SK-N-DZ (cell line): Measurements from ENCODE around the gene PALLD.

Source experiments
- DNase-seq: peaks from one replicate; pipeline ENCODE4 v3.0.0-alpha.2; 2015; ENCODE audit warnings: low spot score

PALLD gene

DNA sequence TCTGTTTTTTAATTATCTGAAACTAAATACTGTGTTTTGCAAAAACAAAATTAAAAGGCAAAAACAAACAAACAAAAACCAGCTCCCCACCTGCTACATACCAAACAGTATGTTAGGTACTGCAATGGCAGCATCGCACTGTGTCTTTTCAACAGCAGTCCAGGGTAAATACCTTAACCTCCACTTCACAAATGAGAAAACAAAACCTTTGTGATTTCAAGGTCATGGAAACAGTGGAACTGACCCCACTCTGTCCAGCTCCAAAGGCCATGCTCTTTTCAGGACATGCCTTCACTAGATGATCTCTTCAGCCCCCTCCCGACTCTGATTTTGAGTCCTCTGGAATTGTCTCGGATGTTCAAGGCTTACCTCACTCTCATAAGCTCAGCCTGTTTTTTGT lies 329.8 kb downstream of the PALLD start:
- DNase-seq, result no peak

DNA sequence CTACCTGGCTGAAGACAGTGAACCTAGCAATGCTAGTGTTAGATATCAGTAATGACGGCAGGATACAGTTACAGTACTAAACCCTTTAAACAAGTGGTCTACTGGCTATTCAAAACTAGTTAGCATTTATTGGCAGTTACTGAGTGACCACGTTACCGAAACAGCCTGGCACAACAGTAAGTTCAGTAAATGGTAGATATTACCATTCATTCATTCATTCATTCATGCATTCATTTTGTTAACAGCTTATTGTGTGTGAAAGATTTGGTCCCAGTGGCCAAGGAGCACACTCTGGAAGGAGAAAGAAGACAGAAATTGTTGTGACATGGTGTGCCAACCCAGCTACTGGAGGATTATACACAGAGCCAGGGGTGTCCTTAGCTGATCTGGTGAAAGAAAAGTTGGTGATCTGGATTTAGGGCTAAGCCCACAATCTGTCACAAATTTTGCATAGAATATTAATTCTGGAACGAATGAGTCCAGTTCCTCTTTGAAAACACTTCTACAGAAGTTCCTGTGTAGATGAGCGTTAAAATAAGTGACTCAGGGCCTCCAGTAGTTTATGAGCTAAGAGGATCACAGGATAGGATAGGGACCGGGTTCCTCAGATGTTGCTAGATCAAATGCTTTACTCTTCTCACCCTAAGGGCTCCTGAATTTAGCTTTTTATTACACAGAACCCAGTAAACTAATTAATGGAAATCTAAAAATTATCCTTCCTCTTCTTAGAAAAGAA lies 334.1 kb downstream of the PALLD start:
- no peak for DNase-seq

DNA sequence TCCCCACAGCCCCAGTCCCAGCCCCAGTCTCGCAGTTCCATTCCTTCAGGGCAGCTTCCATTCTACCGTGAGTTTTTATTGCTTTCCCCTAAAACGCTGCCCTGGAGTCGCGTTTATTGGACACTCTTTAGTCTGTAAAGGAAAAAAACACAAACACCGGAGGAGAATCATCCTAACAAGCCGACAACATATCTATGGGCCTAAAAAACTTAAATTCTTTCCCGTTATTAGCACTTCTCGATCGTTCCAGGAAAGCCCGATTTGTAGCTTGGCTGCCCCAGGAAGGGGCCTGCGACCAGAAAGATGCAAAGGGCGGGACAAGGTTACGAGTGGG lies 334.7 kb downstream of the PALLD start:
- no peak for DNase-seq

DNA sequence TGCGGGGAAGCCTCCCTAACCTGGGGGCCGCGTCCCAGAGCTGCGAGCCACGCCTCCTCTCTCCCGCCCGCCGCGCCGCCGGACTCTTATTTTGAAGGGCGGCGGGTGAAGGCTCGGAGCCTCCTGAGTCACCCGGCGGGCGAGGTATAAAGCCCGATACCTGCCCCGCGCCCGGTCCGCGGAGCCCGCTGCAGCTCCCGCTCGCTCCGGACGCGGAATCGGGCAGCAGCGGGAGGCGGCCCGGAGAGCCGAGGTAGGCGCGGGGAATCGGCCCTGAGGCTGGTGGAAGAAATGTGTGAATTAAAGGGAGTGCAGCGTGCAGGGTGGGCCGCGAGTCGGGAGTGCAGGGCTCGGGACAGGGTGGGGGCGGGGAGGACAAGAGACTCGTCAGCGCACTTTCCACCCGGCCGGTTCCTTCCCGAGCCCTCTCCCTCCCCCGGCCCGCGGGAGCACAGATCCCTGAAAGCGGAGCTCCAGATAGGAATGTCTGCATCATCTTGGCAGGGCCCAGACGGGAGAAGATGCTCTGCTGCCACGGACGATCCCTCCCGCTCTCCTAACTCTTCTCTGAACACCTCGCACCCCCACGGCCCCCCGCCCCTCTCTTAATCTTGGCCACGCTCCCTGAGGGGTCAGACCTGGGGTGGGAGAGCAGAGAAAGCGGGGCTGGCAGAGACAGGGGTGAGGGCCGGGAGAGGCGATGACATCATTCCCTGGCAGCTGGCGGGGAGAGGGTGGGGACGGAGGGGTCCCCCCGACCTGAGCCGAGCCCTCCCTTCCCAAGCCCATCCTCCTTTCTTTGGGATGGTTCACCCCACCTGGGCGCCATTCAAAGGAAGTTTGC lies 335.3 kb downstream of the PALLD start:
- peak; percentile 65 for DNase-seq

DNA sequence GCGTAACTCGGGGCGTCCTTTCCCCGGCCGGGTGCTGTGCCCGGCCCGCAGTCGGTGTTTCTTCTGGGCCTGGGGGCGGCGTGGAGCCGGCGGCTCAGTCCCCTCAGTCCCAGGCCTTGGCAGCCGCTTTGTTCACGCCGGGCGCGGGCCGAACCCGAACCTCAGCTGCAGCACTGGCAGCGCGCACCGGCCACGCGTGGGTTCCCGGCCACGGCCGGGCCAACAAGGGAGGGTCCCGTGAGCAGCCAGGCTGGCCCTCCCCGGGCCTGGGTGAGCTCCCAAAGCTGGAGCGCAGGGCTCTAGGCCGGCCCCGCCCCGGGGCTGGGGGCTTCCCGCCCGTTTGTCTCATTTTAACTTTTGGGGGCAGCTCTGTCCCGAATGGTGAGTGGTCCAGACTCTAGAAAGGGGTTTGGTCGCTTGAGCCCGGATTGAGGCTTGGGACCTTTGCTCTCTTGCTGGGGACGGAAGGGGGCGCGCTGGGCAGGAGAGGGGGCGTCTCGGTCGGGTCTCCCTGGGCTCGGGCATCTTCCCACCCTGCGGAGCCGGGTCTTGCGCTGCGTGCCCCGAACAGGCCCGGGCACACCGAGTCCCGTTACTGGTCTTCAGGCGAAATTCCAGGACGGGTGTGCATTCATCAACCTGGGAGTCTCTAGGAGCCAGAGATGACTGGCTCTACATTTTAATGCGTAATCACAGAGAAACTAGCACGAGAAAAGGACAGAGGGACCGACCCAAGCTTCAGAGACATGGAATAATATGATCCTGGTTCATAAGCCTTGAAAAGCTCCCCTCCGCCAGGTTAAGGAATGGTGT lies 336.1 kb downstream of the PALLD start:
- DNase-seq, result peak; percentile 24

DNA sequence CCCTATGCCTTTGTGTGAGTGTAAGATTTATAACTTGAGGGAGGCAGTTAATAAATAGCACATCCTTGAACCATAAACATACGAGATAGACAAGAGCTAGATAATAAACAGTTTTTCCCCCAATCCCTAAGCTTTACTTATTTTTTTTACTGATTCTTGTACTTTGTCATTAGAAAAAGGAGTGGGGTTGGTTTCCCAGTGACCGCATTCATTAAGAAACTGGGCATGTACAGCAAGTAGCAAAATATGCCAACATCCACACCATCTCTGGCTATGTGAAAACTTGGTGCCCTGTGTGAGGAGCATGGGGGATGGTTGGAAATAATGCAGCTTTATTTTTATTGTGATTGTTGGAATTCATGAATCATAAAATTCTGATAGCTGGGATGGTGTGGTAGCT lies 337.0 kb downstream of the PALLD start:
- DNase-seq, result no peak

DNA sequence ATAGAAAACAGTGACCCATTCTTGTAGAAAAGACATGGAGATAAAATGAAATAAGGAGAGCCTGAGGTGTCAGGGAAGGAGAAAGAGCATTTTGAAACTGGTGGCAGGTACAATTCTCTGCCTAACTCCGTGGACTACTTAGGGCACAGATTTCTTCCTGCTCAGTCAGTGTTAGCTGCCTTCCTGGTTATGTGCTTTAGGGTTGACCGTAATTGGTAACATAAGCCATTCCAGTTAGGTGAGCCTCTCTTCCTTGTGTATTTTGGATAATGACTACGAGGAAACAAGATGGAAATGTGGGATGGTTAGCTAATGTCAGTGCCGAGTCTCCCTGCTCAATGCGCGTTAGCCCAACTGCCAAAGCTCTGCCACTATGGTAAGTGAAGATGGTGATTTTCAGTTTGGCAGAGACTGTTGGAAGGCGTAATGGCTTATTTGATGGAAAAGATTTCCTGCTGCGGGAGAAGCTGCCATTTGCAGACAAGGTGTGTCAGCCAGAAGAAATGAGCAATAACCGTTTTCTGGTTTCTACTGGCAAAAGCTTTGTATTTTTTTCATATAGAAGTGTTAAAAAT lies 339.1 kb downstream of the PALLD start:
- no peak for DNase-seq

DNA sequence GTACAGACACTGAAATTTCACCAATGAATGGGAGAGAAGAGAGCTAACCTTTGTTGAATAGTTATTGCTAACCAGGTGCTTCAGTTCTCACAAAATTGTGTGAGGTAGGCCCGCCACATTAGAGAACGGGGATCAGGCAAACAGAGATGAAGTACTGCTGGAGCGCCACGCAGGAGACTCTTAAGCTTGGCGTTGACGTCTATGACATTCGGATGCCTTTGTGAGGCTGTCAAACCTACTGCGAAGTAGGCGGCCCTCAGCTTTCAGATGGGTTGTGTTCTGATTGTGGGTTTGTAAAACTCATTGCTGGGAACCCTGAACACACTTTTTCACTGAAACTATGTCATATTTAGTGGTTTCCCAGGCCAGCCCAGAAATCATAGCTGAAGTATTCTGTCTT lies 339.6 kb downstream of the PALLD start:
- DNase-seq, result no peak

DNA sequence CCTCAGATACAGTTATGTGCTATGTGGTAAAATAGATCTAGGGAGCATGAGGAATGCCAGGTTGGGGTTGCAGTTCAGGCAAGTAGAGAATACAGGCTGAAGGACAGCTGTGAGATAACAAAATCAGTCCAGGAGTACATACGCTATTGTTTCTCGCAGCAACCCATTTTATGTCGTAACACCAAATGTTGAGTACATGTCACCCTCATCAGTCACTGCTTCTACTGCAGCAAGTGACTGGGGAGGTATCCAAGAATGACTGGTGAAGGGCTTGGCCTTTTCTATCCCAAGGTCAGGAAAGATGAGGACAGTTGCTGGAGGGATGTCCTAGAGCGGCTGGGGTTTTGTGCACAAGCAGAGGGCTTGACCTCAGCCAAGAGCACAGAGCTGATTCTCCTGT lies 341.1 kb downstream of the PALLD start:
- DNase-seq, result no peak

DNA sequence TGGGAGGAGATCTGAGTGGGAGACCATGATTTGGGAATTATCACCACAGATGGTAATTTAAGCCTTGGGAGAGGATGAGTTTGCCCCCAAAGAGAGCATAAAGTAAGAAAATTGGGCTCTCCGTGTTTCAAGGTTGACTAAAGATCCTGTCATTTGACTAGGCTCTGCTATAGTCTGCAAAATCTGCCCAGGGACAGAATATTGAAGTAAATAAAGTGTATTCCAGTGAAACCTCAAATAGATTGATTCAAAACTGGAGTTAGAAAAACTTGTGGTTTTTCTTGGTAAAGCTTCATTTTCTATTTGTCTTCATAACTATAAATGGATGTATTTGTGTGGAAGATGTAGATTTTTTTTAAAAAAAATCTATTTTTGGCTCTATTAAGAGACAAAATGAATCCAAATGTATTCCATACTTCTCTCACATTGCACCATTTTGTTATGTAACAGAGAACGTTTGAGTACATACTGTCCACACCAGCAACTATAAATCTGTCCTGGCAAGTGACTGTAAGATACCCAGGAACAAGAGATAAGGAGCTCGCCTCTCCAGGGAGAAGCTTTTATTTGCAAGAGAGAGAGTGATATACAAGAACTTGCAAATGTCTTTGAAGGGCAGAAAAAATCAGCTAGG lies 343.0 kb downstream of the PALLD start:
- DNase-seq, result no peak

DNA sequence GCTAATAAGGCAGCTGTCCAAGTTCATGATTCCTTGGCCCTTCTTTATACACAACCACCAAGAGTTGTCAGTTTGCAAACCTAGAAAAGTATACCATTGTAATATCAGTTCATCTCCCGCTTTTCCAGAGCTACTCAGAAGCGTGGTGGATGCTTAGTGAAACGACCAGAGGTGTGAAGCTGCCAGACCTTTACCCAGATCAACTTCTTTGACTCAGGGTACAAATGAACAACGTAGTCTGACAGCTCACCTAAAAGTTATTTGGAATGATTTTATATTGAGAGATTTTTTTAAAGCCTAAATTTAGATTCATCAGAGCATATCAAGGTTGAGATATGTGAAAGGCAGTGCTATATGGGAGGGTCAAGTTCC lies 343.5 kb downstream of the PALLD start:
- DNase-seq, result no peak

DNA sequence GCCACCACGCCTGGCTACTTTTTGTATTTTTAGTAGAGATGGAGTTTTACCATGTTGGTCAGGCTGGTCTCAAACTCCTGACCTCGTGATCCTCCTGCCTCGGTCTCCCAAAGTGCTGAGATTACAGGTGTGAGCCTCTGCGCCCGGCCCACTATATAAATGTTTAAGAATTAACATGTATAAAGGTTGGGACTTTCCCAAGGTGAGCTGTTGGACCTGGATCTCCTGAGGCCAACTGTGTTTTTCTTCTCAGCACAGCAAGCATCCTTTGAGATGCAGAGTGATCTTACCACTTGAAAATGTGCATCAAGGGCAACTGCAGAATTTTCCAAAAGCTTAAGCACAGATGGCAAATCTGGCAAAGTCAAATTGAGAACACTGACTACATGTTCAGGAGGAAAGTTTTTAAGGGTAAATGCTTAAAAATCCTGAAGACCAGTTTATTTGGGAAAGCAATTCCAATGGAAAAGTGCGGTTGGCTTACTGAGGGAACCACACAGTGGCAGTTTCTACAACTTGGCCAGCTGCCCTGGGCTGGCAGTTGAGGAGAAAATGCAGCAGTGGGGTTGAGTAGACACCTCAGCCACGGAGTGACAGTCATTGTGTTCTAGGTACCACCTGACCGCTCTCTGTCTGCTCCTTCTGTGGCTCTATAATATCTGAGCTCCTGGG lies 344.3 kb downstream of the PALLD start:
- no peak for DNase-seq

DNA sequence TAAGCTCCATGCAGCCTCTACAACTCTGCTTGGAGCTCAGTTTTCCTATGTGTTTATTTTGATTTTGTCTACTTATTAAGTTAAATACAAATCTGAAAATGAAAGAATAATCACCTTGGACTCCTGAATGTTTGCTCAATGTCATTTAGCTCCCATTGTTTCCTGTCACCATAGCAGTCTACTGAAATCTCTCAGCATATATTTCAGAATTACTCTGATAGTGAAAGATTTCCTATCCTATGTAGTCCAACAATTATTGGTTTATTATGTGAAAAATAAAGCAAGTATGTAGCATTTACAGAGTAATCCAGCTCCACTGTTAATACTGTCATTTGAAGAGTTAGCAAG lies 344.8 kb downstream of the PALLD start:
- DNase-seq, result no peak

DNA sequence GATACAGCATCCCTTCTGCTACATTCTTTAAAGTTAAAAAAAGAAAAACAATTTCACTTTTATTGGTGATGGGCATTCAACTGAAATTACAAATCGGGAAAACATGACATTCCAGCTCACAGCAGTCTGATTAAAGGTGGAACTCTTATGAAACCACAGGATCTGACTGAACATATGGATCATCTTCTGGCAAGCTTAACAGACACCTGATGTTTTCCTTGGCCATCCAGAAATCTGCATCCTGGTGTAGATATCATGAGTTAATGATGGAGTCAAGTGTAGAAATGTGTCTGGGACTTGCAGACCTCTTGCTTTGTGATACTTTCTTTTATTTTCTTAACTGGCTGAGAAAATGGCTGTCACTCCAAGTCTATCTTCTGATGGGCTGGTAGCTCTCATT lies 345.3 kb downstream of the PALLD start:
- no peak for DNase-seq

DNA sequence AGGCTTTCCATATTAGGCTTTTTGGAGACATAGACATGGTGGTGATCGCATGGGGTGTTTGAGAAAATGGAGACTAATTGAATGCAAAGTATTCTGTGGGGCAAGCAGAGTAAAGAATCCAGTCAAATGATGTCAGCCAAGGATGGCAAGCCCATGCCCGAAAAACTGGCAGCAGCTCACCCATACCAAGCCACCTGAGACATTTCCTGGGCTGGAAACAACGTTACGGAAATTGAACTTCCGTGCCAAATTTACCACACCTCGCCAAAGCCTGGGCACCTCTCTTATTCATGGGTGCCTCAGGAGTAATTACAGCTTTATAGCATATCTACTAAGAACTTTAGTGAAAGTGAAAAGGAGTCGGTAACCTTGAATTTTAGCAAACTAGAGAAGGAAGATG lies 346.8 kb downstream of the PALLD start:
- DNase-seq, result no peak

DNA sequence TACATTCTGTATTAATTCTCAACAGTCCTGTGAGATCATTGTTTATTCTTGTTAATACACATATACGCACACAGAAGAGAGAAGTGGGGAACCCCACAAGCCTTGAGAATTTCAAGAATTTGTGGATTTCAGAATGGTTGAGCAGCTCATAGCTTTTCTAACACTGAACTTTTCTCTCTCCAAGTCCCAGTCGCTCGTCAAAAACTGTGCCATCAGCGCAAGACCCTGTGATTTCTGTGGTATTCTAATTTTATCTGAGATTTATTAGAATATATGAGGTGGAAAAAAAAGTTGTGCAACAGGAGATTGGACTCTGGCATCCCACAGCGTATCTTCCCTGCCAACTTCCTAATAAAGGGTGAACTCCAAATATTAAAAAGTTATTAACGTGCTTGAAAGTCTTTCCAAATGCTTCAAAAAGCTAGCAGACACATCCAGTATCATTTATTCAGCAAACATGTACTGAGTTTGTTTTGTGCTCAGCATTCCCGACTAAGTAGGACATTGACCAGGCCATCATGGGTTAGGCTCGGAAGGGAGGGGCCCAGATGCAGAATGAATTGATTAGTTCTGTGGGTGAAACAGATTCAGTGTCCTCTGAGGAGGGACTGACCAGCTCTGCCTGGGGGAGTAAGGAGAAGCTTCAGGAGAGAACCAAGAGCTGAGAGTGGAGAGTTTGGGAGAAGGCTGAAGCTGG lies 347.6 kb downstream of the PALLD start:
- no peak for DNase-seq

DNA sequence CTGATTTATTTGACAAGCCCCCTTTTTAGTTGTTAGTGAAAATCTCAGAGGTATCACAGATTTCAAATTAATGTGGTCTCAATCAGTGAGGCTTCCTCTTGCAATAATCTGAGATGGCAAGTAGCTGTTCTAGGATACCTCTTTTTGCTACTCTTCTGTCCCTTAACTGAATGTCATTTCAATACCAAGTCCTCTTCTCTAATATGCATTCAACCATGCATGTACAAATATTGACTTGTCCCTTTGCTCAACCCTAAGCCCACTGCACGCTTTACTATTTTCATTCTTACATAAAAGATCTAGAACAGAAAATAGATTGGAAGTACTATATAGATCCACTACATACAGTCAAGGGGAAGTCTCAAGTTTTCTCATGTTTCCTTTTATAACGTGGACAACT lies 349.0 kb downstream of the PALLD start:
- no peak for DNase-seq

DNA sequence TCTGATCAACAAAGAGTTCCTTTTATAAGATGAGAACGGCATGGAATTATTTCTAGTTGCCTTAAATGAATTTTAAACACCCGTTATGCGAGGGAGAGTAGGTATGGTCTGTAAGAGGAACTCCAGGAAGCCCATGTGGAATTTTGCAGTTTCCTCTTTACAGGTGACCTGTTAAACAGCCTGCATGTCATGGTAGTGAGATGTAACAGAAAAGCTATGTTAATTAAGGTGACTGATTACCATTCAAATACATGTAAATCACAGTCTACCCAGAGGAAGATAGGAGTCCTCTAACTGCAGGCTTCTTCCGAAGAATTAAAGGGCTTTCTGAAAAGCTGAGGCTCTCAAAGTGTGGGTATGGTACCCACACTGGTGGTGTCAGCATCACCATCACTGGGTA lies 349.6 kb downstream of the PALLD start:
- DNase-seq, result no peak

DNA sequence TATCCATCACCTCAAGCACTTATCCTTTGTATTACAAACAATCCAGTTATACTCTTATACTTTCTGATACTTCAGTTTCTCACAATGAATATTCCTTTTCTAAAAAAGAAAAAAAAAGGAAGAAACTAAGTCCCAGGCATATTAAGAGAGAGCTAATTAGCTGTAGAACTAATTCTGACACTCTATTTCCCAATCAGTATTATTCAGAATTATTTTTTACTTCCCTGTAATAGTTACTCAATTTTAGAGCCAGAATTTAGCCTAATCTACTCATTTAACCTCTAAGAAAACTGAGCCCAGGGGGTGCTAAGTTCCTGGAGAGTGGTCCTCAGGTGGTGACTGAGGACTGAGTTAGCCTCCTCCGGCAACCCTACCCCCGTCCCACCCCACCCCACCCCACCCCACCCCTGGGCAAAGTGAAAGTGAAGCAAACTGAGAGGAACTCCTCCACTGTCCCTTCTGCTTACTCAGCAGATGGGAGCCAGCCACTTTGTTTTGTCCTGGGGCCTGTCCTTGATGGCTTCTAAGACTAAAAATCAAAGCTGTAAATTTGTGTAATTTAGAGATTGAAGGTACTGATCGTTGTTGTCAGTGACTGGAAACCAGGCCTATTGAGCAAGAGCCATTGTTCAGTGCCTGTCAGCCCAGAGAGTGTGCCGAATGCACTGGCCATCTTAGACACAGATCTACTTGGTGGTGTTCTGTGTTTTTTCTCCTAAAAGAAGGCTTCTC lies 351.1 kb downstream of the PALLD start:
- DNase-seq, result peak; percentile 56
